Smooth muscle cell (in vitro differentiated cells): ENCODE results near the gene TTC36. TPM values are rescaled to one million over a fixed set of nuclear protein-coding genes. Genes with fewer than 3 reads are reported as not detected.

Experiments used
- DNase-seq: peaks from one replicate; lab custom pipeline; 2025; ENCODE audit not compliant: unreplicated experiment; lab: John Stamatoyannopoulos, UW
- H2AFZ ChIP-seq: fragments of 200-600 bp; sonication (generic); 2 replicates; pipeline ENCODE4 v1.6.0; 2016; ENCODE audit warnings: antibody characterized with exemption, low read depth, mild to moderate bottlenecking
- H3F3A ChIP-seq: fragments of 200-600 bp; sonication (generic); 2 replicates; pipeline ENCODE4 v1.6.0; 2017; ENCODE audit warnings: antibody characterized with exemption, low read depth
- H3K27ac ChIP-seq: fragments of 200-600 bp; sonication (generic); 2 replicates; pipeline ENCODE4 v1.5.1; 2016; ENCODE audit warnings: low read depth, mild to moderate bottlenecking
- H3K27me3 ChIP-seq: fragments of 200-600 bp; sonication (generic); 2 replicates; pipeline ENCODE4 v1.6.1; 2016; ENCODE audit warnings: low read depth, mild to moderate bottlenecking
- H3K36me3 ChIP-seq: fragments of 200-600 bp; sonication (generic); 2 replicates; pipeline ENCODE4 v1.5.1; 2016; ENCODE audit warnings: low read depth
- H3K4me1 ChIP-seq: fragments of 200-600 bp; sonication (generic); 2 replicates; pipeline ENCODE4 v1.5.1; 2016; ENCODE audit warnings: low read depth
- H3K4me2 ChIP-seq: fragments of 200-600 bp; sonication (generic); 2 replicates; pipeline ENCODE4 v1.6.0; 2016; ENCODE audit warnings: mild to moderate bottlenecking
- H3K4me3 ChIP-seq: fragments of 200-600 bp; sonication (generic); 2 replicates; pipeline ENCODE4 v1.5.1; 2016; ENCODE audit warnings: mild to moderate bottlenecking
- H3K79me2 ChIP-seq: fragments of 200-600 bp; sonication (generic); 2 replicates; pipeline ENCODE4 v1.6.0; 2016; ENCODE audit warnings: low read depth, mild to moderate bottlenecking
- H3K9ac ChIP-seq: fragments of 200-600 bp; sonication (generic); 2 replicates; pipeline ENCODE4 v1.6.0; 2016; ENCODE audit warnings: low read depth
- H3K9me3 ChIP-seq: fragments of 200-600 bp; sonication (generic); replicated peaks from 2 replicates; pipeline ENCODE4 v1.5.1; 2016; ENCODE audit warnings: low read depth
- H4K20me1 ChIP-seq: fragments of 200-600 bp; sonication (generic); 2 replicates; pipeline ENCODE4 v1.6.0; 2016; ENCODE audit warnings: low read depth
- WGBS: methylation state at CpG from one replicate; pipeline ENCODE4 v1.1.7; 2016; ENCODE audit warnings: low lambda C conversion rate; 5-methylcytosine and 5-hydroxymethylcytosine counted together
- polyA plus RNA-seq: library from polyadenylated mRNA; unstranded; fragments of >200 nt; fragmentation: Nextera tagmentation; extraction: Ambion mirVana; gene quantifications from 2 replicates; pipeline ENCODE4 v1.2.1, GENCODE V29; 2016
- total RNA-seq: library from RNA; depleted of rRNA; stranded (reverse); fragments of >200 nt; gene quantifications from 2 replicates; pipeline ENCODE4 v1.2.3, GENCODE V29; 2014
- TF ChIP-seq, protein P1 (sequence below): fragments of 200-600 bp; sonication (generic); IDR thresholded peaks from 2 replicates; pipeline ENCODE4 v1.5.1; 2017; ENCODE audit warnings: borderline replicate concordance, mild to moderate bottlenecking, antibody characterized with exemption; ENCODE audit not compliant: insufficient read depth, poor library complexity, severe bottlenecking

Gene TTC36
- total and polyA plus RNA-seq, 2 experiments from 2014 or later, result 0.31 TPM; not detected in 1

- Histone ChIP-seq H3K27ac (no peak overlapping the region), H3K9ac (no peak overlapping the region), H3K4me2 (no peak overlapping the region), H3K4me3 (no peak overlapping the region), H4K20me1 (no peaks in the 10 kb centered on the region), H3F3A (peaks cover 10% of the 10 kb centered on the region), H3K36me3 (peaks cover 16% of the 10 kb centered on the region), H3K27me3 (no peaks in the 10 kb centered on the region), H3K9me3 (no peaks in the 10 kb centered on the region), H2AFZ (no peak overlapping the region), H3K79me2 (no peaks in the 10 kb centered on the region), H3K4me1 (no peaks in the 10 kb centered on the region)
- TF ChIP-seq, protein P1, sequence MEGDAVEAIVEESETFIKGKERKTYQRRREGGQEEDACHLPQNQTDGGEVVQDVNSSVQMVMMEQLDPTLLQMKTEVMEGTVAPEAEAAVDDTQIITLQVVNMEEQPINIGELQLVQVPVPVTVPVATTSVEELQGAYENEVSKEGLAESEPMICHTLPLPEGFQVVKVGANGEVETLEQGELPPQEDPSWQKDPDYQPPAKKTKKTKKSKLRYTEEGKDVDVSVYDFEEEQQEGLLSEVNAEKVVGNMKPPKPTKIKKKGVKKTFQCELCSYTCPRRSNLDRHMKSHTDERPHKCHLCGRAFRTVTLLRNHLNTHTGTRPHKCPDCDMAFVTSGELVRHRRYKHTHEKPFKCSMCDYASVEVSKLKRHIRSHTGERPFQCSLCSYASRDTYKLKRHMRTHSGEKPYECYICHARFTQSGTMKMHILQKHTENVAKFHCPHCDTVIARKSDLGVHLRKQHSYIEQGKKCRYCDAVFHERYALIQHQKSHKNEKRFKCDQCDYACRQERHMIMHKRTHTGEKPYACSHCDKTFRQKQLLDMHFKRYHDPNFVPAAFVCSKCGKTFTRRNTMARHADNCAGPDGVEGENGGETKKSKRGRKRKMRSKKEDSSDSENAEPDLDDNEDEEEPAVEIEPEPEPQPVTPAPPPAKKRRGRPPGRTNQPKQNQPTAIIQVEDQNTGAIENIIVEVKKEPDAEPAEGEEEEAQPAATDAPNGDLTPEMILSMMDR, result peak; percentile 88
- peak; percentile 6 for DNase-seq
- 28% methylated on average over 7 of the region's 7 CpGs for WGBS
Observed at GRCh38 chr11:118488480-118489109, 38.7 kb upstream of the TTC36 start.

DNA sequence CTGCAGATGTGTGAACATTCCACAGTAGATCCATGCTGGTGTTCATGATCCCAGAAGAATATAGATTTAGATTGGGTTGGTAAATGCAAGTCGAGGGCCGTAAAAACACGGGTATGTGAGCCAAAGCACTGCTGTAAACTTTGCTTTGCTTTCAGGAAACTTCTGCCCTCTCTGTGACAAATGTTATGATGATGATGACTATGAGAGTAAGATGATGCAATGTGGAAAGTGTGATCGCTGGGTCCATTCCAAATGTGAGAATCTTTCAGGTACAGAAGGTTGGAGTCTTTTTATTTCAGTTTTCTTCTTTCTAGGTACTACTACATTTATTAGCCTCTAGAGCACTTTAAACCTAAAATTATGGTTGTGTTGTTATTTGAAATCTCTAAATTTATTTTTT lies 36.2 kb upstream of the TTC36 start:
- H3K4me2 ChIP-seq, result no peak overlapping the region
- no peak overlapping the region for H2AFZ ChIP-seq
- H3K36me3 ChIP-seq, result peaks cover 21% of the 10 kb centered on the region
- no peaks in the 10 kb centered on the region for H4K20me1 ChIP-seq
- H3F3A ChIP-seq, result peaks cover 15% of the 10 kb centered on the region
- TF ChIP-seq, protein P1, result no peak
- H3K27me3 ChIP-seq, result no peaks in the 10 kb centered on the region
- H3K4me1 ChIP-seq, result no peaks in the 10 kb centered on the region
- no peak overlapping the region for H3K4me3 ChIP-seq
- no peak overlapping the region for H3K9ac ChIP-seq
- 98% methylated on average over 4 of the region's 4 CpGs for WGBS
- DNase-seq, result no peak
- H3K27ac ChIP-seq, result no peak overlapping the region
- no peaks in the 10 kb centered on the region for H3K9me3 ChIP-seq
- H3K79me2 ChIP-seq, result no peaks in the 10 kb centered on the region

DNA sequence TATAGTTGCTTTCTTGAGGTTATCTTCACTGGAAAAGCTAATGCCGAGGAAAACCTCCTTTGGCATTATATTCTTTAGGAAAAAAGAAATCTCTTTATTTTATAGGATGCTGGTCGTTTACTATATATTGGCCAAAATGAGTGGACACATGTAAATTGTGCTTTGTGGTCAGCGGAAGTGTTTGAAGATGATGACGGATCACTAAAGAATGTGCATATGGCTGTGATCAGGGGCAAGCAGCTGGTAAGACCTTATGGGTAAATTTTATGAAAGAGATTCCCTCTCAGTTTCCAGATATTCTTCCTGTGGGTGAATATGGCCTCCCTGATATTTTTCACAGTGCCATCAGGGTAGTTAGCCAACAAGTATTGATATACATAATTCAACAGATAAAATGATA lies 29.4 kb upstream of the TTC36 start:
- WGBS, result 44% methylated on average over 4 of the region's 4 CpGs
- TF ChIP-seq, protein P1, result no peak
- H3K4me3 ChIP-seq, result no peak overlapping the region
- no peak overlapping the region for H2AFZ ChIP-seq
- H3K36me3 ChIP-seq, result peaks cover 37% of the 10 kb centered on the region
- H3F3A ChIP-seq, result peaks cover 10% of the 10 kb centered on the region
- DNase-seq, result no peak
- no peaks in the 10 kb centered on the region for H3K27me3 ChIP-seq
- H3K4me1 ChIP-seq, result no peaks in the 10 kb centered on the region
- H3K9ac ChIP-seq, result no peak overlapping the region
- peak overlapping the region; percentile 4 for H3K4me2 ChIP-seq
- peaks cover 6% of the 10 kb centered on the region for H4K20me1 ChIP-seq
- H3K79me2 ChIP-seq, result no peaks in the 10 kb centered on the region
- H3K9me3 ChIP-seq, result no peaks in the 10 kb centered on the region
- H3K27ac ChIP-seq, result peak overlapping the region; percentile 65

DNA sequence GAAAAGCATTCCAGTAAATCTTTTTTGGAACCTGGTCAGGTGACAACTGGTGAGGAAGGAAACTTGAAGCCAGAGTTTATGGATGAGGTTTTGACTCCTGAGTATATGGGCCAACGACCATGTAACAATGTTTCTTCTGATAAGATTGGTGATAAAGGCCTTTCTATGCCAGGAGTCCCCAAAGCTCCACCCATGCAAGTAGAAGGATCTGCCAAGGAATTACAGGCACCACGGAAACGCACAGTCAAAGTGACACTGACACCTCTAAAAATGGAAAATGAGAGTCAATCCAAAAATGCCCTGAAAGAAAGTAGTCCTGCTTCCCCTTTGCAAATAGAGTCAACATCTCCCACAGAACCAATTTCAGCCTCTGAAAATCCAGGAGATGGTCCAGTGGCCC lies 24.1 kb upstream of the TTC36 start:
- Histone ChIP-seq H3K79me2 (no peaks in the 10 kb centered on the region), H3K4me2 (no peak overlapping the region), H3K36me3 (peaks cover 51% of the 10 kb centered on the region), H3K9me3 (no peaks in the 10 kb centered on the region), H3K27me3 (no peaks in the 10 kb centered on the region), H3F3A (peaks cover under 1% of the 10 kb centered on the region), H3K9ac (no peak overlapping the region), H4K20me1 (peaks cover 3% of the 10 kb centered on the region), H3K4me3 (no peak overlapping the region), H2AFZ (no peak overlapping the region), H3K27ac (no peak overlapping the region), H3K4me1 (no peaks in the 10 kb centered on the region)
- 92% methylated on average over 3 of the region's 3 CpGs for whole genome bisulfite sequencing
- TF ChIP-seq, protein P1, result no peak
- no peak for DNase-seq
